Erythroblast (primary cell): ENCODE measurements around the gene ZC3H8.
"Not testable (repeated sequence)": the region's sequence is repeated elsewhere in the genome, so short reads cannot be mapped to it uniquely, and the experiment has no call there.

ENCODE experiments used
- GATA1 ChIP-seq: IDR thresholded peaks from 2 replicates; pipeline ENCODE4 v1.6.1; 2011; ENCODE audit warnings: low read depth, mild to moderate bottlenecking, control low read depth, low read length, moderate library complexity
- POLR2A ChIP-seq: IDR thresholded peaks from 2 replicates; pipeline ENCODE4 v1.6.1; 2011; ENCODE audit warnings: mild to moderate bottlenecking, low read length

DNA sequence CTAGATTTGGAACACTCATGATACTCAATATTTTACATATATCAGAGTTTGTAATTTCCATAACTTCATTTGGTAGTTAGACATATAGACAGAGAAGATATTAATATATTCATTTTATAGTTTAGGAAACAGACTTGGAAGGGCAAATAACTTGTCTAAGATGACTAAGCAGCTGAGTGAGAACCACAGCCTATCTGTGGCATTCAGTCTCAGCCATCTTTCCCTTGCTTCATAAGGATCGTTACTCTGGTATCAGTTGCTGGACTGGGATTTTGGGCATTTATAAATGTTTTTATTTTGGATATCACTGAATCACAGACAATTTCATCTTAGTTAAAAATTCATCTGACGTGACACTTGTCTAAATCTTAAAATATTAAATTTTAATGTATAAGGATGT is 28.7 kb upstream of the ZC3H8 start:
- not testable (repeated sequence) for TF ChIP-seq POLR2A, GATA1
